Naive B cell (primary cell): ENCODE measurements around the gene PARM1. TPM values are rescaled to one million over a fixed set of nuclear protein-coding genes. Genes with fewer than 3 reads are reported as not detected.

ENCODE experiments used
- ATAC-seq, 2 donors: fragments of 150-1000 bp; cut with Tn5 transposase; 2 replicates each; pipeline ENCODE4 v1.10.0; 2021; ENCODE audit warnings: low read depth in 2 of 2, mild to moderate bottlenecking in 2 of 2, moderate library complexity in 2 of 2
- DNase-seq: peaks from one replicate; pipeline ENCODE4 v3.0.0; 2022
- H3K27ac Mint-ChIP-seq, 6 donors: one replicate each; pipeline ENCODE4 v1.8.0; 2020 to 2022; ENCODE audit warnings: mild to moderate bottlenecking in 6 of 6, mixed read lengths in 6 of 6, moderate library complexity in 5 of 6, inconsistent platforms in 2 of 6
- H3K27me3 Mint-ChIP-seq, 3 donors: one replicate each; pipeline ENCODE4 v1.8.0; 2021 to 2022; ENCODE audit warnings: mixed read lengths in 3 of 3, mild to moderate bottlenecking in 1 of 3
- H3K36me3 Mint-ChIP-seq, 2 donors: one replicate each; pipeline ENCODE4 v1.8.0; 2020 to 2022; ENCODE audit warnings: mixed read lengths in 2 of 2, inconsistent platforms in 1 of 2, mild to moderate bottlenecking in 1 of 2
- H3K4me1 Mint-ChIP-seq, 3 donors: one replicate each; pipeline ENCODE4 v1.8.0; 2020 to 2022; ENCODE audit warnings: mixed read lengths in 3 of 3, inconsistent platforms in 1 of 3, mild to moderate bottlenecking in 1 of 3, moderate library complexity in 1 of 3
- H3K4me3 Mint-ChIP-seq, 8 donors: one replicate each; pipeline ENCODE4 v1.8.0; 2020 to 2022; ENCODE audit warnings: mild to moderate bottlenecking in 8 of 8, mixed read lengths in 8 of 8, moderate library complexity in 8 of 8, inconsistent platforms in 2 of 8
- H3K9me3 Mint-ChIP-seq, 7 donors: one replicate each; pipeline ENCODE4 v1.8.0; 2020 to 2022; ENCODE audit warnings: mixed read lengths in 7 of 7, mild to moderate bottlenecking in 5 of 7, inconsistent platforms in 2 of 7, moderate library complexity in 1 of 7
- polyA plus RNA-seq, 6 donors: library from polyadenylated mRNA; unstranded; fragments of 300-500 nt; fragmentation: Illumina TruSeq; gene quantifications; one replicate each; pipeline ENCODE4 v1.2.3, GENCODE V29; 2021; ENCODE audit warnings: low read depth in 6 of 6

Gene PARM1
- polyA plus RNA-seq, 6 donors from 2014 or later: 6.6 to 24.8 (median 13.1) TPM

GRCh38 chr4:75004755-75005668 is 72.1 kb downstream of the PARM1 start:
- Mint-ChIP-seq H3K9me3 (peaks cover 5 to 24% (median 18%) of the 10 kb centered on the region in 7 donors), H3K4me1 (peaks cover 4 to 11% (median 6%) of the 10 kb centered on the region in 3 donors), H3K36me3 (peaks cover 16 to 19% of the 10 kb centered on the region in 2 donors), H3K27ac (peak overlapping the region in 1 of 6 donors; percentile 72), H3K4me3 (no peak overlapping the region), H3K27me3 (no peaks in the 10 kb centered on the region)
- DNase-seq: no peak
- ATAC-seq: no peak

- peaks cover 5 to 24% (median 18%) of the 10 kb centered on the region in 7 donors for H3K9me3 Mint-ChIP-seq
- peaks cover 19% of the 10 kb centered on the region in 2 donors for H3K36me3 Mint-ChIP-seq
- DNase-seq: no peak
Measured at GRCh38 chr4:75005727-75006126, 72.8 kb downstream of the PARM1 start.

GRCh38 chr4:75007891-75008290 is 75.0 kb downstream of the PARM1 start:
- H3K4me1 Mint-ChIP-seq: peaks cover 3 to 17% (median 6%) of the 10 kb centered on the region in 3 donors
- no peak overlapping the region for H3K4me3 Mint-ChIP-seq
- H3K9me3 Mint-ChIP-seq: peaks cover 5 to 24% (median 18%) of the 10 kb centered on the region in 7 donors
- no peak for DNase-seq
- H3K27me3 Mint-ChIP-seq: no peaks in the 10 kb centered on the region
- H3K27ac Mint-ChIP-seq: no peak overlapping the region
- H3K36me3 Mint-ChIP-seq: peaks cover 24 to 40% of the 10 kb centered on the region in 2 donors
- no peak for ATAC-seq

More at GRCh38 chr4:75005727-75006126, 72.8 kb downstream of the PARM1 start:
- Mint-ChIP-seq H3K27me3 (no peaks in the 10 kb centered on the region), H3K4me1 (peaks cover 3 to 15% (median 6%) of the 10 kb centered on the region in 3 donors), H3K27ac (no peak overlapping the region), H3K4me3 (no peak overlapping the region)
- ATAC-seq: no peak

GRCh38 chr4:75009138-75009537 is 76.2 kb downstream of the PARM1 start:
- DNase-seq (no peak), ATAC-seq (no peak)
- H3K4me3 Mint-ChIP-seq: no peak overlapping the region
- peaks cover 28 to 42% of the 10 kb centered on the region in 2 donors for H3K36me3 Mint-ChIP-seq
- no peak overlapping the region for H3K27ac Mint-ChIP-seq
- peaks cover 0 to 16% (median 3%) of the 10 kb centered on the region in 3 donors for H3K4me1 Mint-ChIP-seq
- peaks cover 7 to 24% (median 18%) of the 10 kb centered on the region in 7 donors for H3K9me3 Mint-ChIP-seq
- H3K27me3 Mint-ChIP-seq: no peaks in the 10 kb centered on the region

- peaks cover 0 to 14% (median 5%) of the 10 kb centered on the region in 3 donors for H3K4me1 Mint-ChIP-seq
- peaks cover 5 to 21% (median 17%) of the 10 kb centered on the region in 7 donors for H3K9me3 Mint-ChIP-seq
- no peak for DNase-seq
- H3K4me3 Mint-ChIP-seq: no peak overlapping the region
- H3K36me3 Mint-ChIP-seq: peaks cover 24 to 44% of the 10 kb centered on the region in 2 donors
- no peak for ATAC-seq
- H3K27me3 Mint-ChIP-seq: no peaks in the 10 kb centered on the region
- peak overlapping the region in 2 of 6 donors; percentile 1 to 14 for H3K27ac Mint-ChIP-seq
Measured at GRCh38 chr4:75011131-75011795, 78.3 kb downstream of the PARM1 start.

GRCh38 chr4:75015627-75016026 is 82.7 kb downstream of the PARM1 start:
- no peaks in the 10 kb centered on the region for H3K27me3 Mint-ChIP-seq
- H3K4me3 Mint-ChIP-seq: no peak overlapping the region
- ATAC-seq: no peak
- DNase-seq: no peak
- H3K4me1 Mint-ChIP-seq: peaks cover 3 to 17% (median 5%) of the 10 kb centered on the region in 3 donors
- peaks cover 0 to 5% (median 0%) of the 10 kb centered on the region in 7 donors for H3K9me3 Mint-ChIP-seq
- H3K36me3 Mint-ChIP-seq: peaks cover 9 to 38% of the 10 kb centered on the region in 2 donors
- no peak overlapping the region for H3K27ac Mint-ChIP-seq

- H3K27me3 Mint-ChIP-seq: no peaks in the 10 kb centered on the region
- H3K9me3 Mint-ChIP-seq: peaks cover 0 to 5% (median 0%) of the 10 kb centered on the region in 7 donors
- H3K27ac Mint-ChIP-seq: no peak overlapping the region
- peaks cover 9 to 34% of the 10 kb centered on the region in 2 donors for H3K36me3 Mint-ChIP-seq
- peaks cover 3 to 17% (median 5%) of the 10 kb centered on the region in 3 donors for H3K4me1 Mint-ChIP-seq
- ATAC-seq (no peak), DNase-seq (no peak)
- no peak overlapping the region for H3K4me3 Mint-ChIP-seq
Measured at GRCh38 chr4:75016472-75016871, 83.6 kb downstream of the PARM1 start.

- DNase-seq (no peak), ATAC-seq (no peak)
- H3K36me3 Mint-ChIP-seq: peaks cover 1 to 15% of the 10 kb centered on the region in 2 donors
- no peak overlapping the region for H3K4me3 Mint-ChIP-seq
- H3K4me1 Mint-ChIP-seq: peaks cover 5 to 11% (median 5%) of the 10 kb centered on the region in 3 donors
- H3K27me3 Mint-ChIP-seq: no peaks in the 10 kb centered on the region
- peaks cover 0 to 3% (median 0%) of the 10 kb centered on the region in 7 donors for H3K9me3 Mint-ChIP-seq
- no peak overlapping the region for H3K27ac Mint-ChIP-seq
Measured at GRCh38 chr4:75018811-75019479, 86.0 kb downstream of the PARM1 start.

- H3K27ac Mint-ChIP-seq: peak overlapping the region in 1 of 6 donors; percentile 26
- peaks cover 5 to 20% of the 10 kb centered on the region in 2 donors for H3K36me3 Mint-ChIP-seq
- H3K9me3 Mint-ChIP-seq: peaks cover 2 to 15% (median 8%) of the 10 kb centered on the region in 7 donors
- H3K4me1 Mint-ChIP-seq: peaks cover under 1 to 9% (median 4%) of the 10 kb centered on the region in 3 donors
- no peak overlapping the region for H3K4me3 Mint-ChIP-seq
- H3K27me3 Mint-ChIP-seq: no peaks in the 10 kb centered on the region
- no peak for DNase-seq
- peak in 1 of 2 donors; percentile 30 for ATAC-seq
Measured at GRCh38 chr4:75025431-75025830, 92.5 kb downstream of the PARM1 start.

GRCh38 chr4:75028196-75028854 is 95.4 kb downstream of the PARM1 start:
- ATAC-seq (no peak), DNase-seq (no peak)
- Mint-ChIP-seq H3K4me1 (peaks cover 5 to 18% (median 10%) of the 10 kb centered on the region in 3 donors), H3K9me3 (peaks cover 2 to 15% (median 8%) of the 10 kb centered on the region in 7 donors), H3K4me3 (no peak overlapping the region), H3K27ac (peak overlapping the region in 2 of 6 donors; percentile 60 to 74), H3K27me3 (no peaks in the 10 kb centered on the region), H3K36me3 (peaks cover 5 to 14% of the 10 kb centered on the region in 2 donors)

- ATAC-seq (no peak), DNase-seq (no peak)
- H3K4me3 Mint-ChIP-seq: no peak overlapping the region
- peaks cover 2 to 15% (median 12%) of the 10 kb centered on the region in 7 donors for H3K9me3 Mint-ChIP-seq
- H3K27ac Mint-ChIP-seq: no peak overlapping the region
- peaks cover 11 to 23% (median 15%) of the 10 kb centered on the region in 3 donors for H3K4me1 Mint-ChIP-seq
- no peaks in the 10 kb centered on the region for H3K27me3 Mint-ChIP-seq
- peaks cover 11 to 20% of the 10 kb centered on the region in 2 donors for H3K36me3 Mint-ChIP-seq
Measured at GRCh38 chr4:75030028-75030427, 97.1 kb downstream of the PARM1 start.

- peak; percentile 58 to 60 for ATAC-seq
- peak overlapping the region; percentile 16 to 88 (median 56) for H3K27ac Mint-ChIP-seq
- H3K4me3 Mint-ChIP-seq: peak overlapping the region in 5 of 8 donors; percentile 12 to 62 (median 34)
- peaks cover 18 to 29% (median 23%) of the 10 kb centered on the region in 3 donors for H3K4me1 Mint-ChIP-seq
- H3K27me3 Mint-ChIP-seq: no peaks in the 10 kb centered on the region
- peaks cover 6 to 19% (median 12%) of the 10 kb centered on the region in 7 donors for H3K9me3 Mint-ChIP-seq
- DNase-seq: no peak
- H3K36me3 Mint-ChIP-seq: peaks cover 12 to 27% of the 10 kb centered on the region in 2 donors
Measured at GRCh38 chr4:75030649-75031235, 97.8 kb downstream of the PARM1 start.
